ENCODE data around the gene RNASEH2B. TPM values are rescaled to one million over a fixed set of nuclear protein-coding genes. Genes with fewer than 3 reads are reported as not detected.

RNASEH2B gene
- total RNA-seq, 1 experiment from 2014 or later = 137 TPM

DNA sequence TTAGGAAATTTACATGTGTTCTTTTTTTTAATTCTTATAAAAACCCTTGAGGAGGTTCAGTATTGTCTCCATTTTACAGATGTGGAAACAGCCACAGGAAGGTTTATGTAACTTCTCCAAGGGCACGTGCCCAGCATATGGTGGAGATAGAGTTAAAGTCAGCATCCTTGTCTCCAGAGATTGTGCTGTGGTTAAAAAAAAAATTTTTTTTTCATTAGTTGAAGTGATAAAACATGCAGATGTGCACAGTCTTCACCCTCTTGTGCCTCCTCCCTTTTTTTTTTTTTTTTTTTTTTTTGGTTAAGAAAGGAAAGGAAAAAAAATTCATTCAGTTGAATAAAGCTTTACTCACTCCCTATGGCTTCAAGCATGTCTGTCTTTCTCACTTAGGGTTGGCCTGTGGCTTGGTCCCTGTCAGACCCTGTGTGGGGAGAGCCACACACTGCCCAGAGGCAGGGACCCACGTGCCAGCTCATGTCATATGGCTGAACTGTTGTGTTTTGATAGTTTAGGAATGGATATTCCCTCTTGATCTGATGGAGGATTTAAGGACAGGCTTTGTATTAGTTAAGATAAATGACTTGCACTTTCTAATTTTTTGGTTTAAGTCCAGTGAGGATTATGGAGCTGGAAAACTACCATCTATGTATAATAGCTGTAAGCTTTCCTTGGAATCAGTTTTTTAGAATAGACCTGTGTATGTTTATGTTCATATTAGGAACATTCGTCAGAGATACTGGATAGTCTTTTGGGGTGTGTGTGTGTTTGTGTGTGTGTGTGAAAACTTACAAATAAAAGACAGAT is 19.3 kb downstream of the RNASEH2B start:
- no peaks in the 10 kb centered on the region for H3K27me3 ChIP-seq (ENCODE audit: low read length)
- H3K9me3 ChIP-seq (ENCODE audit: low read length) = peaks cover 15% of the 10 kb centered on the region
- no peaks in the 10 kb centered on the region for H4K20me1 ChIP-seq (ENCODE audit: insufficient read depth, low read depth, low read length)
- H3K79me2 ChIP-seq (ENCODE audit: low read length) = peaks cover 68% of the 10 kb centered on the region
- H3K27ac ChIP-seq (ENCODE audit: low read length) = no peak overlapping the region
- H3K9ac ChIP-seq (ENCODE audit: low read length) = no peak overlapping the region
- no peaks in the 10 kb centered on the region for H3K9me2 ChIP-seq (replicated peaks; ENCODE audit: insufficient read depth, low read length)
- H2AFZ ChIP-seq (ENCODE audit: low read length) = no peak overlapping the region
- H3K4me1 ChIP-seq (ENCODE audit: low read length) = peaks cover 25% of the 10 kb centered on the region
- H3K4me3 ChIP-seq (ENCODE audit: low read length) = no peak overlapping the region
- no peak for DNase-seq
- H3K4me2 ChIP-seq (ENCODE audit: low read depth, low read length, poor library complexity, severe bottlenecking) = no peak overlapping the region
- H3K36me3 ChIP-seq (ENCODE audit: insufficient read depth, low read length) = peaks cover 5% of the 10 kb centered on the region

DNA sequence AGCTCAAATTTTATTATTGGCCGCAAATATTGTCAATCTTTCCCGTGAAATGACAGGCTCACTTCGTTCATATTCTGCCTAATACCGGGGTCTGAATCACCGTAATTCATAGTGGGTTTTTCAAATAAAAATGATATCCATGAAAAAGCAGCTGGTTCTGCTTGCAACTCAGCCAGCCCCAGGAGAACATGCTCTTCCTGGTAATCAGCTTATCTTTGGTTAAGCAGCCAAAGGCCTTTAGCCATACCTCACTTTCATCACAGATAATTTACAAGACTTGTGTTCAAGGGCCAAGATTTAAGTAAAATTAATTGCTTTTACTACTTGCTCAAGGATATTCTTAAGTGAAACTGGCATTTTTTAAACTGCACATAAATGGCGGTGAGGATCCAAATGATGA is 22.5 kb downstream of the RNASEH2B start:
- DNase-seq = no peak
- H3K4me3 ChIP-seq (ENCODE audit: low read length) = no peak overlapping the region
- H3K4me2 ChIP-seq (ENCODE audit: low read depth, low read length, poor library complexity, severe bottlenecking) = no peak overlapping the region
- H4K20me1 ChIP-seq (ENCODE audit: insufficient read depth, low read depth, low read length) = no peaks in the 10 kb centered on the region
- H3K36me3 ChIP-seq (ENCODE audit: insufficient read depth, low read length) = peaks cover 24% of the 10 kb centered on the region
- no peaks in the 10 kb centered on the region for H3K9me3 ChIP-seq (ENCODE audit: low read length)
- H2AFZ ChIP-seq (ENCODE audit: low read length) = no peak overlapping the region
- no peaks in the 10 kb centered on the region for H3K27me3 ChIP-seq (ENCODE audit: low read length)
- no peak overlapping the region for H3K9ac ChIP-seq (ENCODE audit: low read length)
- no peak overlapping the region for H3K27ac ChIP-seq (ENCODE audit: low read length)
- H3K9me2 ChIP-seq (replicated peaks; ENCODE audit: insufficient read depth, low read length) = no peaks in the 10 kb centered on the region
- peaks cover 44% of the 10 kb centered on the region for H3K79me2 ChIP-seq (ENCODE audit: low read length)
- H3K4me1 ChIP-seq (ENCODE audit: low read length) = peaks cover 18% of the 10 kb centered on the region

DNA sequence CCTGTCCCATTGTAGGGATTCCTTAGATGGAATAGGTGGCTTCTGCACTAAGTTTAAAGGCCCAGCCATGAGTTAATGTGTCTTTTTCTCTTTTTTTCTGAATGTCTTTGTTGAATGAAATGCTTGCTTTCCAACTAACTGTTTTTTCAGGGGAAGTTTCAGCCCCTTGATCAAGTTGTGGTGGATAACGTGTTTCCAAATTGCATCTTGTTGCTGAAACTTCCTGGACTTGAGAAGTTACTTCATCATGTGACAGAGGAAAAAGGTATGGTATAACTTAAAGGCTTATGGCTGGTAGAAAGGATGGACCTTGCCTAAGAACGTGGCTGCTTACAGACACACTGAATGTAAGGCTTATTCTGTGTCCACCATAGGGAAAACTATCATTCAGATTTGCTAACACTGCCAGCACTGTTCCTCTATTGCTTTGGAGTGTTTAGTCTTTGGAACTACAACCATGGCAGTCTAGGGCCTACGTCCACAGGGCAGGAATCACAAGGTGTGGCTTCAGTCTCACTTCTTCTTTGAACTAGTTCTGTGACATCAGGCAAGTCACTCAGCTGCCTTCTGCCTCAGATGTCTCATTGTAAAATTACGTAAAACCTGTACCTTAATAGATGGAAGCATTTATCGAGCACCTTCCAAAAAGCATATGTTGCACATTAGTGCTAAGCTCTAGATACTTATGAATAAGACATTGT is 25.3 kb downstream of the RNASEH2B start:
- H3K27ac ChIP-seq (ENCODE audit: low read length) = no peak overlapping the region
- H3K36me3 ChIP-seq (ENCODE audit: insufficient read depth, low read length) = peaks cover 31% of the 10 kb centered on the region
- no peak overlapping the region for H3K9ac ChIP-seq (ENCODE audit: low read length)
- H2AFZ ChIP-seq (ENCODE audit: low read length) = no peak overlapping the region
- no peaks in the 10 kb centered on the region for H3K27me3 ChIP-seq (ENCODE audit: low read length)
- H3K79me2 ChIP-seq (ENCODE audit: low read length) = peaks cover 16% of the 10 kb centered on the region; the same call in 1 of the 2 replicates
- H3K9me2 ChIP-seq (replicated peaks; ENCODE audit: insufficient read depth, low read length) = no peaks in the 10 kb centered on the region
- H3K4me1 ChIP-seq (ENCODE audit: low read length) = no peaks in the 10 kb centered on the region
- no peaks in the 10 kb centered on the region for H4K20me1 ChIP-seq (ENCODE audit: insufficient read depth, low read depth, low read length)
- no peak overlapping the region for H3K4me2 ChIP-seq (ENCODE audit: low read depth, low read length, poor library complexity, severe bottlenecking)
- H3K9me3 ChIP-seq (ENCODE audit: low read length) = no peaks in the 10 kb centered on the region
- H3K4me3 ChIP-seq (ENCODE audit: low read length) = no peak overlapping the region
- DNase-seq = no peak

GRCh38 chr13:50936679-50937078 is 27.1 kb downstream of the RNASEH2B start:
- DNase-seq = no peak
- H3K9me2 ChIP-seq (replicated peaks; ENCODE audit: insufficient read depth, low read length) = no peaks in the 10 kb centered on the region
- H3K4me1 ChIP-seq (ENCODE audit: low read length) = no peaks in the 10 kb centered on the region
- H3K36me3 ChIP-seq (ENCODE audit: insufficient read depth, low read length) = peaks cover 31% of the 10 kb centered on the region
- H3K9ac ChIP-seq (ENCODE audit: low read length) = no peak overlapping the region
- H3K4me3 ChIP-seq (ENCODE audit: low read length) = no peak overlapping the region
- no peak overlapping the region for H3K27ac ChIP-seq (ENCODE audit: low read length)
- H3K9me3 ChIP-seq (ENCODE audit: low read length) = no peaks in the 10 kb centered on the region
- no peak overlapping the region for H2AFZ ChIP-seq (ENCODE audit: low read length)
- no peak overlapping the region for H3K4me2 ChIP-seq (ENCODE audit: low read depth, low read length, poor library complexity, severe bottlenecking)
- H3K27me3 ChIP-seq (ENCODE audit: low read length) = no peaks in the 10 kb centered on the region
- no peaks in the 10 kb centered on the region for H4K20me1 ChIP-seq (ENCODE audit: insufficient read depth, low read depth, low read length)
- peaks cover 15% of the 10 kb centered on the region; the same call in 1 of the 2 replicates for H3K79me2 ChIP-seq (ENCODE audit: low read length)

DNA sequence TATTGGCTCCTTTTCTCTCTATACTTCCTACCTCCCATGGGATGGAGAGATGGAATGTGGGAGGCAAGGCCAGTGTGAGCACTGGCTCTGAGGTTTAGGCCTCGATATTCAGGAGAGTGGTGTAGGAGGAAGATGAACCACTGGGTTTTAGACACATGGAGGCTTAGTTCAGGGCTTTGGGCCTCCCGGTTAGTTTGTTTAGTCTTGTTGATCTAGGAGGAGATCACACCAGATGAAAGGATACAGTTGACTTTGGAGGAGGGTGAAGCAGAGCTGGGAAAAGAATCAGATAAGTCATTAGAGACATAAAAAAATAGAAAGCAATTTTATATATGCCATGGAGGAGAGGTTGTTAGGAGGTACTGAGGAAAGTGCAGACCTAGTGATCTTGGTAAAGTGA is 30.9 kb downstream of the RNASEH2B start:
- Histone ChIP-seq H3K36me3 (ENCODE audit: insufficient read depth, low read length) (peaks cover 19% of the 10 kb centered on the region), H3K27ac (ENCODE audit: low read length) (no peak overlapping the region), H3K79me2 (ENCODE audit: low read length) (peaks cover 3% of the 10 kb centered on the region; the same call in 1 of the 2 replicates), H2AFZ (ENCODE audit: low read length) (no peak overlapping the region), H3K9ac (ENCODE audit: low read length) (no peak overlapping the region), H3K4me3 (ENCODE audit: low read length) (no peak overlapping the region), H3K9me2 (replicated peaks; ENCODE audit: insufficient read depth, low read length) (no peaks in the 10 kb centered on the region), H3K4me1 (ENCODE audit: low read length) (no peaks in the 10 kb centered on the region), H3K9me3 (ENCODE audit: low read length) (no peaks in the 10 kb centered on the region), H3K27me3 (ENCODE audit: low read length) (no peaks in the 10 kb centered on the region), H4K20me1 (ENCODE audit: insufficient read depth, low read depth, low read length) (no peaks in the 10 kb centered on the region), H3K4me2 (ENCODE audit: low read depth, low read length, poor library complexity, severe bottlenecking) (no peak overlapping the region)
- DNase-seq = no peak

- Histone ChIP-seq H3K4me1 (ENCODE audit: low read length) (no peaks in the 10 kb centered on the region), H3K4me2 (ENCODE audit: low read depth, low read length, poor library complexity, severe bottlenecking) (no peak overlapping the region), H3K27me3 (ENCODE audit: low read length) (no peaks in the 10 kb centered on the region), H3K36me3 (ENCODE audit: insufficient read depth, low read length) (peaks cover 15% of the 10 kb centered on the region), H4K20me1 (ENCODE audit: insufficient read depth, low read depth, low read length) (no peaks in the 10 kb centered on the region), H3K9me2 (replicated peaks; ENCODE audit: insufficient read depth, low read length) (no peaks in the 10 kb centered on the region), H3K27ac (ENCODE audit: low read length) (no peak overlapping the region), H3K9ac (ENCODE audit: low read length) (no peak overlapping the region), H3K4me3 (ENCODE audit: low read length) (no peak overlapping the region), H3K9me3 (ENCODE audit: low read length) (no peaks in the 10 kb centered on the region), H2AFZ (ENCODE audit: low read length) (no peak overlapping the region), H3K79me2 (ENCODE audit: low read length) (peaks cover 3% of the 10 kb centered on the region; the same call in 1 of the 2 replicates)
- no peak for DNase-seq
Observed at GRCh38 chr13:50941146-50941545, 31.6 kb downstream of the RNASEH2B start.

DNA sequence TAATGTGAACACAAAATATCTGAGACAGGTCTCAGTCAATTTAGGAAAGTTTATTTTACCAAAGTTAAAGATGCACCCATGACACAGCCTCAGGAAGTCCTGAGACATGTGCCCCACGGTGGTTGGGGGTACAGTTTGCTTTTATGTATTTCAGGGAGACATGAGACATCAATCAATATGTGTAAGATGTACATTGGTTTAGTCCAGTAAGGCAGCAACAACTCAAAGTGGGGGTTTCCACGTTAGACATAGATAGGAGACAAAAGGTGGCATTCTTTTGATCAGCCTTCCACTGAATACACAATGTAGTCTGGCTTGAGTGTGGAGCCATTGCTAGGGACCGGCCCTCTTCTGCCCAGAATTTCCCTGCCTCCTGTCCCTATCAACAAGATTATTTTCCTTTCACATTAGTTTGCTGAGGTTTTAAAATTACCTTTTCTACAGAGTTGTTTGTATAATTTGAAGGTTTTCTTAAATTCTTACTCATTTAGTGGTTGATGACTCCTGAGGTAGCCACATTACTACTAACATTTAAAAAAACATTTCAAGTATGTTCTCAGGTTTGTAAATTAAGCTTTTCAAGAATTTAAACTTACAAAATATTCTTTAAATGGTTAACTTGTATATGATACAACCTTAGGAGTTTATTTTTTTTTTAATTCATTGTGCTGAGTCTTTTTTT is 33.2 kb downstream of the RNASEH2B start:
- no peaks in the 10 kb centered on the region for H3K27me3 ChIP-seq (ENCODE audit: low read length)
- no peaks in the 10 kb centered on the region for H4K20me1 ChIP-seq (ENCODE audit: insufficient read depth, low read depth, low read length)
- H3K79me2 ChIP-seq (ENCODE audit: low read length) = no peaks in the 10 kb centered on the region
- H2AFZ ChIP-seq (ENCODE audit: low read length) = no peak overlapping the region
- peaks cover 10% of the 10 kb centered on the region for H3K36me3 ChIP-seq (ENCODE audit: insufficient read depth, low read length)
- no peak overlapping the region for H3K4me2 ChIP-seq (ENCODE audit: low read depth, low read length, poor library complexity, severe bottlenecking)
- no peaks in the 10 kb centered on the region for H3K9me3 ChIP-seq (ENCODE audit: low read length)
- H3K27ac ChIP-seq (ENCODE audit: low read length) = no peak overlapping the region
- DNase-seq = no peak
- no peak overlapping the region for H3K9ac ChIP-seq (ENCODE audit: low read length)
- H3K9me2 ChIP-seq (replicated peaks; ENCODE audit: insufficient read depth, low read length) = no peaks in the 10 kb centered on the region
- H3K4me1 ChIP-seq (ENCODE audit: low read length) = 0 out of 2 replicates have a peak, but pooled peaks cover 4% of the 10 kb centered on the region
- no peak overlapping the region for H3K4me3 ChIP-seq (ENCODE audit: low read length)

GRCh38 chr13:50945669-50946068 is 36.1 kb downstream of the RNASEH2B start:
- Histone ChIP-seq H4K20me1 (ENCODE audit: insufficient read depth, low read depth, low read length) (no peaks in the 10 kb centered on the region), H3K4me3 (ENCODE audit: low read length) (no peak overlapping the region), H3K27me3 (ENCODE audit: low read length) (no peaks in the 10 kb centered on the region), H3K27ac (ENCODE audit: low read length) (no peak overlapping the region), H3K4me2 (ENCODE audit: low read depth, low read length, poor library complexity, severe bottlenecking) (no peak overlapping the region), H2AFZ (ENCODE audit: low read length) (no peak overlapping the region), H3K4me1 (ENCODE audit: low read length) (0 out of 2 replicates have a peak, but pooled peaks cover 4% of the 10 kb centered on the region), H3K36me3 (ENCODE audit: insufficient read depth, low read length) (peaks cover 23% of the 10 kb centered on the region), H3K9ac (ENCODE audit: low read length) (no peak overlapping the region), H3K9me2 (replicated peaks; ENCODE audit: insufficient read depth, low read length) (no peaks in the 10 kb centered on the region), H3K79me2 (ENCODE audit: low read length) (no peaks in the 10 kb centered on the region), H3K9me3 (ENCODE audit: low read length) (no peaks in the 10 kb centered on the region)
- no peak for DNase-seq
